ENCODE results near the gene TSPAN13.

TSPAN13 gene

DNA sequence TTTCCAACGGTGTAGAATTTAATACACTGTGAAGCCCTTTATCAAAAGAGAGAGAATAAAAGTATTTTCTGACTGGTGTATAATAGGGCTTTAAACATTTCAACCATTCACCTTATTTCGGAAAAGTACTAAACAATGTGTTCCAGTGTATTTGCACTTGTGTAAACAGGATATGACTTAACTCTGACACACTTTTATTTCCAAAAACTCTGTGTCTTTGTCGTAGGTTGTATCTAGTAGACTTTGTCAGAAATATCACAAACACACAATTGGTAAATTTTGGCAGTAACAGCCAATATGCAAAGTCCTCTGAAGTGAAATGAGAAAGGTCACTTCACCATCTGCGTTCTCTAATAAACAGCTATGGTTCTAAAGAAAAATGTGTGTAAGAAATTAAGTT is 10.3 kb upstream of the TSPAN13 start:
- in situ Hi-C loops (cut with MboI; ENCODE audit: low pct_unique_long_range_greater_than_20kb, low sequenced_read_pairs, unreplicated experiment): no loop called here
- no peak for DNase-seq (ENCODE audit: low spot score)
- TF ChIP-seq, protein P1, sequence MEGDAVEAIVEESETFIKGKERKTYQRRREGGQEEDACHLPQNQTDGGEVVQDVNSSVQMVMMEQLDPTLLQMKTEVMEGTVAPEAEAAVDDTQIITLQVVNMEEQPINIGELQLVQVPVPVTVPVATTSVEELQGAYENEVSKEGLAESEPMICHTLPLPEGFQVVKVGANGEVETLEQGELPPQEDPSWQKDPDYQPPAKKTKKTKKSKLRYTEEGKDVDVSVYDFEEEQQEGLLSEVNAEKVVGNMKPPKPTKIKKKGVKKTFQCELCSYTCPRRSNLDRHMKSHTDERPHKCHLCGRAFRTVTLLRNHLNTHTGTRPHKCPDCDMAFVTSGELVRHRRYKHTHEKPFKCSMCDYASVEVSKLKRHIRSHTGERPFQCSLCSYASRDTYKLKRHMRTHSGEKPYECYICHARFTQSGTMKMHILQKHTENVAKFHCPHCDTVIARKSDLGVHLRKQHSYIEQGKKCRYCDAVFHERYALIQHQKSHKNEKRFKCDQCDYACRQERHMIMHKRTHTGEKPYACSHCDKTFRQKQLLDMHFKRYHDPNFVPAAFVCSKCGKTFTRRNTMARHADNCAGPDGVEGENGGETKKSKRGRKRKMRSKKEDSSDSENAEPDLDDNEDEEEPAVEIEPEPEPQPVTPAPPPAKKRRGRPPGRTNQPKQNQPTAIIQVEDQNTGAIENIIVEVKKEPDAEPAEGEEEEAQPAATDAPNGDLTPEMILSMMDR (IDR thresholded peaks at IDR 0.05; ENCODE audit: extremely low read depth, insufficient read depth, missing control alignments): no peak

DNA sequence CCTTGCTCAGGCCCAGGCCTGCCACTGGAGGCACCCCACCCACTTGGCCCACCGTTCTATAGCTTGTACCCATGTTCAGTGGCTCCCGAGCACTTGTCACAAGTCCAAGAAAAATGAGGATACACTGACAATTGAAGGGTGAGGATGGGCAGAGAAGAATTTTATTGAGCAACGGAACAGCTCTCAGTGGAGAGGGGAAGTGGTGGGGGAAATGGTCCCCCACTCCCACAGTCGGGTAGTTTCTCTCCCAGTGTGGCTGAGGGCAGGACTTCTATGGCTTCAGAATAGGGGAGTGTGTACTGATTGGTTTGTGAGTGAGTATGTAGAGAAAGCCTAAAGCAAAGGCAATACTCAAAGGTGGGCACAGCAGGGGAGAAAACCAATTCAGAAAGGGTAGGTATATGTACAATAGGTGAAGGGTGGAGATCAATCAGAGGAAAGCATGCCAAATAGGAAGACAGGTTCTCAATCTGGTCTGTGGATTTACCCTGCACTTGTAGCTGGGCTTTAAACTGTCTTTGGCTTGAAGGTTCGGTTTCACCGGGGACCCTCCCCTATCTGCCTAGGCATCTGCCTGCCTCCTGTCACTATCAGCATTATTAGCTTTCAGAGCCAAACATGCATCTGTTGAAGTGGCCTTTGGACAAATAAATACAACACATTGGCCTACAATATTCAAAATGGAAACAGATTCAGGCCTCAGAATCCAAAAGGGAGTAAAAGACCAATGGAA is 8.9 kb upstream of the TSPAN13 start:
- DNase-seq (ENCODE audit: low spot score): no peak
- in situ Hi-C loops (cut with MboI; ENCODE audit: low pct_unique_long_range_greater_than_20kb, low sequenced_read_pairs, unreplicated experiment): no loop called here
- TF ChIP-seq, protein P1 (IDR thresholded peaks at IDR 0.05; ENCODE audit: extremely low read depth, insufficient read depth, missing control alignments): no peak

DNA sequence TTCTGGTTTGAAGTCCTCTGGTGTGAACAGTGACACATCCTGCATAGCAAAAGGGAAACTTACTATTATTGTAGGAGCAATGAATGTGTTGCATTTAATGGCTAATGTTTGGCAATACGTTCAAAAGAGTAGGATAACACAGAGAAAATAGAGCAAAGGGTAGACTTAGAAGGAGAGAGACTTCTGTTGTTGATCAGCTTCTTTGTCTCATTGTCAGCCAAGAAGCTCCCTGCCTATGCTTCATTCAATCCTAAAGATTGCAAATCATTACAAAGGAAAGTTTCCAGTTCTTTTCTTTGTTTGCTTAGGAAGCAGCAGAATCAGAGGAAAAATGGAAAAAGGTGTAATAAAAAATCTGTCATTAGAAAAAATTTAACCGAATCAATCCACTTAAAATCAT is 7.9 kb upstream of the TSPAN13 start:
- DNase-seq (ENCODE audit: low spot score): no peak
- in situ Hi-C loops (cut with MboI; ENCODE audit: low pct_unique_long_range_greater_than_20kb, low sequenced_read_pairs, unreplicated experiment): no loop called here
- TF ChIP-seq, protein P1 (IDR thresholded peaks at IDR 0.05; ENCODE audit: extremely low read depth, insufficient read depth, missing control alignments): no peak

DNA sequence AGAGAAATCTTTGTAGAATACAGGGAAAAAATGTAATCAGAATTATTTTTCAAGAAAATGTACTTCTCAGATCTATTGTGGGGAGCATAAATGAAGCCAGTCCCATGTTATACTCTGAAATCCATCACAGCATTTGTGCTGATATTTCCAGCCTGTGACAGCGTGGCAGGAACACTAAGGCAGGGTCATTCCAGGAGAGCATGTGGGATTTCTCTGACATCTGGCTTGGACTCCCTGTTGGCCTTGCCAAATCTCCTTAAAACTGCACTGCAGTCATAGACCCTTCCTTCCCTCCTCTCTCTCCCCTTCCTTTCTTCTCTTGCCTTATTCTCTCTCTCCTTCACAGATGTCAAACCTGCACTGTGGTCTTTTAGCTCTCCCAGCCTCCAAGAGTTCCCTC is 6.5 kb upstream of the TSPAN13 start:
- DNase-seq (ENCODE audit: low spot score): no peak
- in situ Hi-C loops (cut with MboI; ENCODE audit: low pct_unique_long_range_greater_than_20kb, low sequenced_read_pairs, unreplicated experiment): no loop called here
- TF ChIP-seq, protein P1 (IDR thresholded peaks at IDR 0.05; ENCODE audit: extremely low read depth, insufficient read depth, missing control alignments): no peak

DNA sequence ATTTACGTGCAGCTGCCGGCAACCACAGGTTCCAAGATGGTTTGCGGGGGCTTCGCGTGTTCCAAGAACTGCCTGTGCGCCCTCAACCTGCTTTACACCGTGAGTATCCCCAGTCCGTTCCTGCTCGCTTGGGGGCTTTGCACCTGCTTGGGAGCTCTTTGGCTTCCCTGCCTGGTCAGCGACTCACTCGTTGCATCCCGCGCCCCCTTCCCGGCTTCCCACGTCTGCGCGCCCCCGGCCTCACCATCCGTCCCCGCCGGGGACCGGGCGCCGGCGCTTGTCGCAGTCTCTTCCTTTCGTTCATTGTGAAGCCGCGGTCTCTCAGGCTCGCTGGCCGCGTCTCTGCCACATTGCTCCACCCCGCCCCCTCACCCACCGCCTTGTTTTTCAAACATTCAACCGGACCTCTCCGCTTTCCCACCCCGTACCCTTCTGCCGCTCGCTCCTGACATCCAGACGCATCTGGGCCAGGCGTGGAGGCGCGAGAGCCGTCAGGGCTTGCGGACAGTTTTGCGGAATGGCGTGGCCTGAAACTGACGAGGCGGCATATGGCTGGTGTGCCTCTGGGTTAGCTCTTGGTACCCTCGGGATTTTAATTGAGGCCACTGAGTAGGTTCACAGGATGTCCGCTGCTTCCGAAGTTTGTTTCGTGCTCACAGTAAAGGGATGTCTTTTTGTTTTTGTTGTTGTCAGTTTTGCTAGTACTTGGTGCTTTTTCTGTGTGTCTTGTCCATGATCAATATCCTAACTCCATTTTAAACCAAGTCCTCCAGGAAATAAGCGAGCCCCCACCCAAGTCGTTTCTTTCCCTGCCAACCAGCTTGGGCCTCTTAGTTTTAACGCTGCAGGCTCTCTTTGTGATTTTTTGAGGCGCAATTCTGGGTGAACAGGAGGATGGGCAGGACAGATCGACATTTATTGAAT is 639 bp downstream of the TSPAN13 start:
- in situ Hi-C loops (cut with MboI; ENCODE audit: low pct_unique_long_range_greater_than_20kb, low sequenced_read_pairs, unreplicated experiment): no loop called here
- TF ChIP-seq, protein P1 (IDR thresholded peaks at IDR 0.05; ENCODE audit: extremely low read depth, insufficient read depth, missing control alignments): no peak
- DNase-seq (ENCODE audit: low spot score): peak; percentile 30

DNA sequence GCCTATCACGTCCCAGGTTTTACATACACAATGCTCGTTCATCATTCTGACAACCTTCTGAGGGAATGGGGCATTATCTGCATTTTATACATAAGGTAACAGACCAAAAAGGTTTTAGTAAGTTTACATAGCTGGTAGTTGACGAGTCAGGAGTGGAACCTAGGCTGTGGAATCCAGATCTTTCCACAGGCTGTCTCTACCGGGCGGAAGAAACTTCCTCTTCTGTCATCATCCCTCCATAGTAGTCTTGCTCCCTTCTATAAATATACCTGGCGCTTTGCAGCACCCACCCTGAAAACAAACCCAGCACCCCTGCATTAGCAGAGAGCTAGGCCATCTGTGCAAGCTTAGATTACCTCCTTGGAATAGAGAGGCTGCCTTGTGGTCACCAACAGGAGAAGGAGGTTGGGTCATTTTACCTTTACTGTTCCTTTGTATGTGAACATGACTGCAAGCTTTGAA is 1.3 kb downstream of the TSPAN13 start:
- no peak for DNase-seq (ENCODE audit: low spot score)
- TF ChIP-seq, protein P1 (IDR thresholded peaks at IDR 0.05; ENCODE audit: extremely low read depth, insufficient read depth, missing control alignments): no peak
- in situ Hi-C loops (cut with MboI; ENCODE audit: low pct_unique_long_range_greater_than_20kb, low sequenced_read_pairs, unreplicated experiment): no loop called here

Measured in GM13977 (cell line).